IMR-90 (cell line): ENCODE measurements around the gene TMEM14C. TPM values are rescaled to one million over a fixed set of nuclear protein-coding genes. Genes with fewer than 3 reads are reported as not detected.

Experiments
- ATAC-seq: fragments of 200-7000 bp; cut with Tn5 transposase; 2 replicates; pipeline ENCODE4 v1.9.1; 2020; ENCODE audit warnings: low read depth, mild to moderate bottlenecking, moderate library complexity
- BruUV-seq: library from RNA; stranded (reverse); fragments of 400-500 nt; replicated peaks from 2 replicates; lab custom pipeline; 2021; lab: Mats Ljungman, UMichigan
- CTCF ChIA-PET: fragments of 300-600 bp; formaldehyde crosslinking; extraction: SDS; loops from one replicate; lab custom pipeline; 2021; ENCODE audit warnings: antibody characterized with exemption; lab: Yijun Ruan, JAX
- POLR2A ChIA-PET: fragments of 300-600 bp; sonication (Branson Sonifier 250); formaldehyde crosslinking; loops from one replicate; lab custom pipeline; 2022; ENCODE audit warnings: antibody characterized with exemption; ENCODE audit not compliant: unreplicated experiment; lab: Charles Lee
- DNase-seq: peaks from one replicate; pipeline ENCODE4 v3.0.0; 2013
- H2AFZ ChIP-seq: replicated peaks from 2 replicates; pipeline ENCODE3; 2013; ENCODE audit warnings: low read length, mild to moderate bottlenecking; ENCODE audit not compliant: poor library complexity
- H2AK5ac ChIP-seq: 2 replicates; pipeline ENCODE4 v1.6.1; 2013; ENCODE audit warnings: low read depth, low read length, inconsistent platforms
- H2AK9ac ChIP-seq: replicated peaks from 2 replicates; pipeline ENCODE3; 2013; ENCODE audit warnings: mild to moderate bottlenecking, low read depth, low read length, moderate library complexity; ENCODE audit not compliant: poor library complexity
- H2BK120ac ChIP-seq: 2 replicates; pipeline ENCODE4 v1.6.1; 2013; ENCODE audit warnings: low read depth, low read length, inconsistent platforms
- H2BK15ac ChIP-seq: 3 replicates; pipeline ENCODE4 v1.6.1; 2013; ENCODE audit warnings: low read depth, low read length, inconsistent platforms
- H2BK20ac ChIP-seq: 2 replicates; pipeline ENCODE4 v1.6.1; 2013; ENCODE audit warnings: low read depth, mild to moderate bottlenecking, inconsistent platforms, low read length, moderate library complexity
- H2BK5ac ChIP-seq: 2 replicates; pipeline ENCODE4 v1.6.1; 2013; ENCODE audit warnings: mild to moderate bottlenecking, low read depth, low read length, inconsistent platforms; ENCODE audit not compliant: poor library complexity, severe bottlenecking
- H3K14ac ChIP-seq: replicated peaks from 2 replicates; pipeline ENCODE4 v1.6.1; 2013; ENCODE audit warnings: low read depth, low read length, inconsistent platforms
- H3K18ac ChIP-seq: 2 replicates; pipeline ENCODE4 v1.6.1; 2013; ENCODE audit warnings: low read depth, low read length, control low read depth
- H3K23ac ChIP-seq: 2 replicates; pipeline ENCODE4 v1.6.1; 2013; ENCODE audit warnings: low read depth, low read length, inconsistent platforms
- H3K27ac ChIP-seq: 2 replicates; pipeline ENCODE4 v1.5.1; 2013; ENCODE audit warnings: mild to moderate bottlenecking, control low read depth, low read length; ENCODE audit not compliant: insufficient read depth
- H3K27me3 ChIP-seq: 2 replicates; pipeline ENCODE4 v1.6.1; 2013; ENCODE audit warnings: low read length; ENCODE audit not compliant: control insufficient read depth, insufficient read depth
- H3K36me3 ChIP-seq: 2 replicates; pipeline ENCODE4 v1.6.1; 2013; ENCODE audit warnings: low read length, mixed read lengths; ENCODE audit not compliant: control insufficient read depth, insufficient read depth
- H3K4ac ChIP-seq: 2 replicates; pipeline ENCODE4 v1.6.1; 2013; ENCODE audit warnings: low read depth, low read length, inconsistent platforms
- H3K4me1 ChIP-seq: 2 replicates; pipeline ENCODE4 v1.6.1; 2013; ENCODE audit warnings: low read length, mixed read lengths; ENCODE audit not compliant: control insufficient read depth, insufficient read depth
- H3K4me2 ChIP-seq: 2 replicates; pipeline ENCODE4 v1.6.1; 2013; ENCODE audit warnings: low read depth, mild to moderate bottlenecking, control low read depth, low read length, moderate library complexity
- H3K4me3 ChIP-seq: 2 replicates; pipeline ENCODE4 v1.5.1; 2013; ENCODE audit warnings: low read depth, mild to moderate bottlenecking, control low read depth, low read length, moderate library complexity; ENCODE audit not compliant: insufficient read depth
- H3K56ac ChIP-seq: 2 replicates; pipeline ENCODE4 v1.6.1; 2013; ENCODE audit warnings: low read length, inconsistent platforms; ENCODE audit not compliant: insufficient read depth; ENCODE audit errors: extremely low read depth
- H3K79me1 ChIP-seq, 2 experiments: 2 replicates each; pipeline ENCODE4 v1.6.1; 2013; ENCODE audit warnings: low read length in 2 of 2, inconsistent platforms in 1 of 2, low read depth in 1 of 2
- H3K9ac ChIP-seq: 2 replicates; pipeline ENCODE4 v1.6.1; 2013; ENCODE audit warnings: low read depth, low read length, control low read depth
- H3K9me1 ChIP-seq: 2 replicates; pipeline ENCODE4 v1.6.1; 2013; ENCODE audit warnings: low read length, inconsistent platforms; ENCODE audit not compliant: insufficient read depth
- H3K9me3 ChIP-seq: 2 replicates; pipeline ENCODE4 v1.6.1; 2013; ENCODE audit warnings: low read length; ENCODE audit not compliant: control insufficient read depth, insufficient read depth
- H4K20me1 ChIP-seq: 2 replicates; pipeline ENCODE4 v1.6.1; 2013; ENCODE audit warnings: low read length, inconsistent platforms; ENCODE audit not compliant: insufficient read depth
- H4K5ac ChIP-seq: 2 replicates; pipeline ENCODE4 v1.6.1; 2013; ENCODE audit warnings: mild to moderate bottlenecking, low read depth, low read length, control low read depth
- H4K8ac ChIP-seq, 2 experiments: 2 replicates each; pipeline ENCODE4 v1.6.1; 2013; ENCODE audit warnings: low read depth in 2 of 2, low read length in 2 of 2, control low read depth in 1 of 2, inconsistent platforms in 1 of 2
- H4K91ac ChIP-seq: 2 replicates; pipeline ENCODE4 v1.6.1; 2013; ENCODE audit warnings: low read depth, low read length, inconsistent platforms; ENCODE audit not compliant: insufficient read depth
- BHLHE40 ChIP-seq: fragments of 150-350 bp; IDR thresholded peaks from 2 replicates; pipeline ENCODE4 v1.6.1; 2016; ENCODE audit warnings: mild to moderate bottlenecking, low read depth, low read length
- CEBPB ChIP-seq: IDR thresholded peaks from 2 replicates; pipeline ENCODE4 v1.6.1; 2012; ENCODE audit warnings: low read depth, low read length, improper control_type of control experiment
- FOS ChIP-seq: fragments of 150-350 bp; IDR thresholded peaks from 2 replicates; pipeline ENCODE4 v1.6.1; 2016; ENCODE audit warnings: low read depth, low read length
- MAFK ChIP-seq: IDR thresholded peaks from 2 replicates; pipeline ENCODE4 v1.6.1; 2012; ENCODE audit warnings: low read depth, low read length, improper control_type of control experiment
- MAZ ChIP-seq: IDR thresholded peaks from 2 replicates; pipeline ENCODE4 v1.6.1; 2012; ENCODE audit warnings: low read depth, mild to moderate bottlenecking, low read length, improper control_type of control experiment, moderate library complexity, borderline replicate concordance
- MXI1 ChIP-seq: IDR thresholded peaks from 2 replicates; pipeline ENCODE4 v1.6.1; 2012; ENCODE audit warnings: low read depth, mild to moderate bottlenecking, low read length, moderate library complexity, borderline replicate concordance
- NFE2L2 ChIP-seq: fragments of 150-350 bp; IDR thresholded peaks from 2 replicates; pipeline ENCODE4 v1.6.1; 2016; ENCODE audit warnings: low read depth, mild to moderate bottlenecking, low read length
- POLR2A ChIP-seq: IDR thresholded peaks from 2 replicates; pipeline ENCODE4 v1.6.1; 2012; ENCODE audit warnings: mild to moderate bottlenecking, low read depth, low read length
- RCOR1 ChIP-seq: IDR thresholded peaks from 2 replicates; pipeline ENCODE4 v1.6.1; 2012; ENCODE audit warnings: mild to moderate bottlenecking, low read length, improper control_type of control experiment; ENCODE audit not compliant: insufficient replicate concordance
- SMC3 ChIP-seq: fragments of 150-350 bp; IDR thresholded peaks from 2 replicates; pipeline ENCODE4 v1.6.1; 2016; ENCODE audit warnings: low read depth, mild to moderate bottlenecking, antibody characterized with exemption, low read length, moderate library complexity
- WGBS, 2 experiments: methylation state at CpG; one replicate each; pipeline versions ENCODE4 v1.1.5 to v1.1.7; 2013; ENCODE audit warnings: missing lambda C conversion rate in 2 of 2; ENCODE audit not compliant: insufficient read length in 1 of 2; ENCODE audit errors: extremely low coverage in 2 of 2; 5-methylcytosine and 5-hydroxymethylcytosine counted together
- dilution Hi-C: fragments of 300-500 bp; cut with HindIII; formaldehyde crosslinking; loops from one replicate; pipeline ENCODE4 v1.14.3; 2018; ENCODE audit warnings: low sequenced_read_pairs; ENCODE audit not compliant: unreplicated experiment
- in situ Hi-C: fragments of 300-500 bp; cut with MboI; formaldehyde crosslinking; loops from 3 replicates; pipeline ENCODE4 v1.14.3; 2019; ENCODE audit warnings: low sequenced_read_pairs, inconsistent platforms, mixed read lengths
- intact Hi-C: fragments of 100-400 bp; cut with micrococcal nuclease; formaldehyde crosslinking; loops from 2 replicates; pipeline ENCODE4 v1.10.0; 2022
- polyA plus RNA-seq, 3 experiments: library from polyadenylated mRNA; depleted of rRNA; stranded (reverse); fragments of >200 nt; gene quantifications; 2 replicates each; pipeline ENCODE4 v1.2.3, GENCODE V29; 2012; ENCODE audit warnings: low replicate concordance in 1 of 3
- total RNA-seq: library from RNA; depleted of rRNA; stranded (reverse); fragments of >200 nt; gene quantifications from 2 replicates; pipeline ENCODE4 v1.2.3, GENCODE V29; 2012
- TF ChIP-seq, protein P1 (sequence below): fragments of 150-350 bp; IDR thresholded peaks from 2 replicates; pipeline ENCODE4 v1.6.1; 2016; ENCODE audit warnings: low read depth, mild to moderate bottlenecking, low read length, moderate library complexity, borderline replicate concordance
- TF ChIP-seq, protein P2 (sequence below): conservative IDR thresholded peaks from 2 replicates; pipeline ENCODE4 v1.5.1; 2012; ENCODE audit warnings: mild to moderate bottlenecking, low read depth, low read length, improper control_type of control experiment
- TF ChIP-seq, protein P3 (sequence below): fragments of 150-350 bp; IDR thresholded peaks from 2 replicates; pipeline ENCODE4 v1.6.1; 2017; ENCODE audit warnings: mild to moderate bottlenecking, antibody characterized with exemption, low read length, low read depth

TMEM14C gene
- total and polyA plus RNA-seq, 2 of the 4 experiments (the other 2 are of a cell fraction): 129 to 175 TPM

DNA sequence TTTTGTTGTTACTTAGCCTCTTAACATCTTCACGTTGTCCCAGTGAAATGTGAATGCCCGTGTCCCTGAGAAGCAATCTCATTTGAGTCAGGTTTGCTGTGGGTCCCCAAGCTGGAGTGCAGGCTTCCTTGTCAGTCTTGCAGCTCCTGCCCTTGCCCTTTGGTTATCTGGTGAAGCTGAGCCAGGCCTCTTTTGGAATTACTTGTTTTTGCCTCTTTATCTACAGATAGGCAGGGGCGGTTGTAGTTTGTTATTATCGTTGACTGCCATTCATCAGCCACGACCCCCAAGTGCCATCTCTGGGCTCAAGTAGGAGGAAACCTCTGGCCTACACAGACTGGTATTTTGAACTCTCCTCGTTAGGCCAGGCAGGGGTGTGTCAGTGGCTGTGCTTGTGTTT, 2.2 kb downstream of the TMEM14C start:
- BruUV-seq: no TSS peak
- Histone ChIP-seq H3K27me3 (no peaks in the 10 kb centered on the region), H4K5ac (no peak overlapping the region), H2BK5ac (no peak overlapping the region), H2AFZ (no peak overlapping the region), H3K79me1 (peaks cover 31 to 61% of the 10 kb centered on the region in 2 experiments), H3K4me2 (no peak overlapping the region), H3K18ac (no peak overlapping the region), H4K20me1 (peaks cover 7% of the 10 kb centered on the region; the same call in 1 of the 2 replicates), H2BK20ac (no peak overlapping the region), H2AK5ac (no peak overlapping the region), H3K9ac (no peak overlapping the region), H4K91ac (no peak overlapping the region; the same call in 1 of the 2 replicates), H3K56ac (no peak overlapping the region), H3K14ac (no peak overlapping the region), H3K23ac (0 out of 2 replicates have a peak overlapping the region, but pooled peaks have one; percentile 99), H3K4me1 (peaks cover 6% of the 10 kb centered on the region), H3K9me3 (no peaks in the 10 kb centered on the region), H3K4me3 (no peak overlapping the region), H2BK15ac (no peak overlapping the region), H2BK120ac (no peak overlapping the region), H4K8ac (no peak overlapping the region), H3K36me3 (peaks cover 32% of the 10 kb centered on the region), H3K4ac (no peak overlapping the region), H2AK9ac (no peak overlapping the region), H3K27ac (no peak overlapping the region), H3K9me1 (peaks cover 13% of the 10 kb centered on the region)
- WGBS, 2 experiments: 88% methylated on average over 2 of the region's 6 CpGs; no CpG with 5 or more reads in 1 of the 2 experiments
- DNase-seq (no peak), ATAC-seq (no peak)
- no peak for TF ChIP-seq MAZ
- no peak for TF ChIP-seq BHLHE40
- TF ChIP-seq, protein P1, sequence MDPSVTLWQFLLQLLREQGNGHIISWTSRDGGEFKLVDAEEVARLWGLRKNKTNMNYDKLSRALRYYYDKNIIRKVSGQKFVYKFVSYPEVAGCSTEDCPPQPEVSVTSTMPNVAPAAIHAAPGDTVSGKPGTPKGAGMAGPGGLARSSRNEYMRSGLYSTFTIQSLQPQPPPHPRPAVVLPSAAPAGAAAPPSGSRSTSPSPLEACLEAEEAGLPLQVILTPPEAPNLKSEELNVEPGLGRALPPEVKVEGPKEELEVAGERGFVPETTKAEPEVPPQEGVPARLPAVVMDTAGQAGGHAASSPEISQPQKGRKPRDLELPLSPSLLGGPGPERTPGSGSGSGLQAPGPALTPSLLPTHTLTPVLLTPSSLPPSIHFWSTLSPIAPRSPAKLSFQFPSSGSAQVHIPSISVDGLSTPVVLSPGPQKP: no peak
- no peak for TF ChIP-seq FOS
- no peak for TF ChIP-seq CEBPB
- no peak for TF ChIP-seq POLR2A
- no peak for TF ChIP-seq MAFK
- TF ChIP-seq MXI1: no peak
- no peak for TF ChIP-seq RCOR1
- TF ChIP-seq, protein P2, sequence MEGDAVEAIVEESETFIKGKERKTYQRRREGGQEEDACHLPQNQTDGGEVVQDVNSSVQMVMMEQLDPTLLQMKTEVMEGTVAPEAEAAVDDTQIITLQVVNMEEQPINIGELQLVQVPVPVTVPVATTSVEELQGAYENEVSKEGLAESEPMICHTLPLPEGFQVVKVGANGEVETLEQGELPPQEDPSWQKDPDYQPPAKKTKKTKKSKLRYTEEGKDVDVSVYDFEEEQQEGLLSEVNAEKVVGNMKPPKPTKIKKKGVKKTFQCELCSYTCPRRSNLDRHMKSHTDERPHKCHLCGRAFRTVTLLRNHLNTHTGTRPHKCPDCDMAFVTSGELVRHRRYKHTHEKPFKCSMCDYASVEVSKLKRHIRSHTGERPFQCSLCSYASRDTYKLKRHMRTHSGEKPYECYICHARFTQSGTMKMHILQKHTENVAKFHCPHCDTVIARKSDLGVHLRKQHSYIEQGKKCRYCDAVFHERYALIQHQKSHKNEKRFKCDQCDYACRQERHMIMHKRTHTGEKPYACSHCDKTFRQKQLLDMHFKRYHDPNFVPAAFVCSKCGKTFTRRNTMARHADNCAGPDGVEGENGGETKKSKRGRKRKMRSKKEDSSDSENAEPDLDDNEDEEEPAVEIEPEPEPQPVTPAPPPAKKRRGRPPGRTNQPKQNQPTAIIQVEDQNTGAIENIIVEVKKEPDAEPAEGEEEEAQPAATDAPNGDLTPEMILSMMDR: no peak
- TF ChIP-seq, protein P3, sequence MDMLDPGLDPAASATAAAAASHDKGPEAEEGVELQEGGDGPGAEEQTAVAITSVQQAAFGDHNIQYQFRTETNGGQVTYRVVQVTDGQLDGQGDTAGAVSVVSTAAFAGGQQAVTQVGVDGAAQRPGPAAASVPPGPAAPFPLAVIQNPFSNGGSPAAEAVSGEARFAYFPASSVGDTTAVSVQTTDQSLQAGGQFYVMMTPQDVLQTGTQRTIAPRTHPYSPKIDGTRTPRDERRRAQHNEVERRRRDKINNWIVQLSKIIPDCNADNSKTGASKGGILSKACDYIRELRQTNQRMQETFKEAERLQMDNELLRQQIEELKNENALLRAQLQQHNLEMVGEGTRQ: no peak
- TF ChIP-seq SMC3: no peak
- TF ChIP-seq NFE2L2: no peak
- intact Hi-C loops: no loop called here
- dilution Hi-C loops: no loop called here
- ChIA-PET CTCF (no interaction called here), POLR2A (no interaction called here)
- in situ Hi-C loops: loop anchor here (25.0 kb wide), 1 partner anchor 1238 kb away; no protein-coding TSS in a partner anchor
